HG03378 (cell line): Measurements from ENCODE around the gene EHBP1.

Experiments
- ATAC-seq: cut with Tn5 transposase; IDR thresholded peaks from one replicate; pipeline ENCODE4 v1.9.1; 2021; ENCODE audit warnings: mild to moderate bottlenecking, moderate library complexity; ENCODE audit not compliant: unreplicated experiment

The EHBP1 gene

DNA sequence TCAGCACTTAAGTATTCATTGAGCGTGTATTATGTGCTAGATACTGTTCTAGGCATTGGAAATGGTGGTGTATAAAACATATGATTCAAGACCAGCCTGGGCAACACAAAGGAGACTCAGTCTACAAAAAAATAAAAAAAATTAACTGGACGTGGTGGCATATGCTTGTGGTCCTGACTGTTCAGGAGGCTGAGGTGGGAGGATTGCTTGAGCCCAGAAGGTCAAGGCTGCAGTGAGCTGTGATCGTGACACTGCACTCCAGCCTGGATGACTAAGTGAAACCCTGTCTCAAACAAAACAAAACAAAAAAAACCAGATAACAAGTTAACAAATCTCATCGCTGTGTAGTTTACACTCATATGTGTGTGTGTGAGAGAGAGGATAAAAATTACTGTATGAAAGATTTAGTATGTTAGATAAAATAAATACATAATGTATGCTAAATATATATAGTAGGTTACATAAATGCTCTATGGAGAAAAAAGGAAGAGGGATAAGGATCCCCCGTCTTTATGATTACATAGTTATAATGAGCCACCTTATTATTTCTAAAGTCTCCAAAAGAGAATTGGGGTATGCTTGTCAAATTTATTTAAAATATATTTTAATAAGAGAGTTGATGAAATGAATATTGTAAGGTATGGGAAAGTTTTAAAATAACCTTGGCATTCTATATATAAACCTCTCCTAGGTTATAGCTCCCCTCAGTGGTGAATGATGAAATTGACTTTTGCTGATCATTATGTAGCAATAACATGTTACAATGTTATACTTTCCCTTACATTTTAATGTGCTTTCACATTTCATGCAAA, 69.2 kb downstream of the EHBP1 start:
- ATAC-seq = peak; percentile 64

DNA sequence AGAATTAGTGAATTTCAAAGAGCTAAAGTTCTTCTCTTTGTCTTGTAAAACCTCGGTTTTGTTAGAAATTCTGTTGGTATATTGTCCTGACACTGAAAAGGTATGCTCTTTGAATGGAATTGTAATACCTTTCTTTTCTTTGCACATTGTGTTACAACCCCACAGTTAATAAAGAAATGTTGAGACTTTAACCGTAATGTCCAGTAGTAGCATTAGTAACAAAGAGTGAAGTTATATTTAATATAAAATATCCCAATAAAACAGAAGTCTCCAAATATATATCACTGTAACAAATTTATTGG, 69.8 kb downstream of the EHBP1 start:
- no peak for ATAC-seq

DNA sequence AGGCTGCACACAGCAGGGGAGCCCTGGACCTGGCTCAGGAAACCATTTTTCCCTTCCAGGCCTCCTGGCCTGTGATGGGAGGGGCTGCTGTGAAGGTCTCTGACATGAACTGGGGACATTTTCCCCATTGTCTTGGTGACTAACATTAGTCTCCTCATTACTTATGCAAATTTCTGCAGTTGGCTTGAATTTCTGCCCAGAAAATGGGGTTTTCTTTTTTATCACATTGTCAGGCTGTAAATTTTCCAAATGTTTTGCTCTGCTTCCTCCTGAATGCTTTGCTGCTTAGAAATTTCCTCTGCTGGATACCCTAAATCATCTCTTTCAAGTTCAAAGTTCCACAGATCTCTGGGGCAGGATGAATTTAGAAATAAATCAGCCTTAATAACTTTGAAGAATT, 78.2 kb downstream of the EHBP1 start:
- no peak for ATAC-seq

DNA sequence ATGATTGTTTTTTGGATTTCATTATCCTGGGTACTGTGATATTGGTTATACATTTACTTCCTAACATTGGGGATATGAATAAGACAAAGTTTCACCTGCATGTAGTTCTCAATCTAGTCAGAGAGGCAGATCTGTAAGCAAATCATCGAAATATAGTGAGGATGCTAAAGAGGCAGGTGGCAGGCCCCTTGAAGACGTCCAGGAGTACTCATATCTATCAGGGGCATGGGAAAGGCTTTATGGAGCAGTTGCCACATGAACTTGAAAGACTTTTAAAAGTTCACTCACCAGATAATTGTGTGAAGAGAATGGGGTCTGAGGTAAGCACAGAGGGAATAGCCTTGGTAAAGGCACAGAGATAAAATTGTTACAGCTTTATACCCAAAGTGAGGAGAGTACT, 78.8 kb downstream of the EHBP1 start:
- ATAC-seq = no peak

- ATAC-seq = peak; percentile 51
These were observed 79.7 kb downstream of the EHBP1 start for GRCh38 chr2:62785216-62785615.

DNA sequence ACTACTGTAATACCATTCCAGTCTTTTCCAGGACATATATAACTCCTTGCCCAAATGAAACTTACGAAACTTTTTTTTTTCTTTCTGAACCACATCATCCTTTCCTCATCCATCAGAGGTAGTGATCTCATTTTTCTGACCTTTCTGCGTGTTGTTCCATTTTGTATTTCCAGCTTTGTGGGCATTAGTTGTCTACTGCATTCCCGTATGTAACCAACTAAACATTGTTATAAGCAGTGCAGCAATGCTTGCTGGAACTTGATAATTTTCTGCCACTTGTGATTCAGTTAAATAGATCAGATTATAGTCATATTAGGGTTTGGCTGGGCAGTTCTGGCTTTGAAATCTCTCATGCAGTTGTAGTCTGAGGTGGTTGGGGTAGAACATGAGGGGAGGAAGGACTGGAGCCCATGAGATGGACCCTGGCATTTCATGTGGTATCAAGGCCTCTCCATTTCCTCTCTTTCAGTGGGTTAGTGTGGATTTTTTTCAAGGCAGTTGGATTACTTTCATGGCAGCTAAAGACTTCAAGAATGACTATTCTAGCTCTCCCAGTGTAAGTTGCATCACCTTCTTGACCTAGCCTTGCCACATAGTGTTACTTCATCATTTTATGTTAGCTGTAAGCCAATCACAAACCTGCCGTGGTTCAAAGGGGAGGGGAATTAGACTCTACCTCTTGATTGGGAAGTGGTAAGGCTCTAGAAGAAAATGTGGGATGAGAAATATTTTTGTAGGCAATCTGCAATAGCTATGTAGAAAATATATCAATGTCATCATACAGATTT, 80.5 kb downstream of the EHBP1 start:
- ATAC-seq = no peak

- ATAC-seq = peak; percentile 74
These were observed 81.9 kb downstream of the EHBP1 start for GRCh38 chr2:62787386-62787785.

DNA sequence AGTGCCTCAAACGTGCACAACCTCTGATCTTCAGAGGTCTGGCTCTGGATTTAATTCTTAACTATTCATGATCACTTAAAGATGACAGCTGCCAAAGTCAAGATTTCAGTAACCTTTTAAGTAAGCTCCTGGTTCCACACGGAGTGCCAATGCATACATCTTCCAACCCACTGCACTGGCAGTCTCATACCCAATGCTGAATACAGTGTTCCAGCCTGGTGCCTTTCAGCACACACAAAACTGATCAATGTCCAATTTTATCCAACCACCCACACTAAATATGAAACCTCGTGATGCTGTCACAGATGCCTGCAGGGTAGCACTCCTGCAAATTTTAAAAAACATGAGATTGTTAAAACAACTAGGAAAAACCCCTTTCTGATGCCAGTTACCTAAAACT, 84.0 kb downstream of the EHBP1 start:
- no peak for ATAC-seq

DNA sequence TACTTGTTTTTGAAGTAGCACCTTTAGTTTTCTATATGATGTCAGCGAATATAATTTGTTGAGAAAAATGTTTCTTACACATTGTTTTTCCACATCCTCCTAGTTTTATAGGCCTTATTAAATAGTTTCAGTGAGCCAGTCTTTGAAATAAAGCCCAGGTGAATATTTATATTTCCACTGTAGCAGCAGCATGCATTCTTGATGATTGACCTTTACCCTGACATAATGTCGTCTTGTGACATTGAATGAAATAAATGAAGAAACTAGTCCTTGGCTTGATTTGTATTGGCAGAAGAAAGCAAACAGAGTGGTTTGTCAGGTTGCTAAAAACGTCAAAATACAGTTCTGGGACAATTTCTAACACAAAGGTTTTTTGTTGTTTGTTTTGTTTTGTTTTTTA, 84.4 kb downstream of the EHBP1 start:
- ATAC-seq = no peak

DNA sequence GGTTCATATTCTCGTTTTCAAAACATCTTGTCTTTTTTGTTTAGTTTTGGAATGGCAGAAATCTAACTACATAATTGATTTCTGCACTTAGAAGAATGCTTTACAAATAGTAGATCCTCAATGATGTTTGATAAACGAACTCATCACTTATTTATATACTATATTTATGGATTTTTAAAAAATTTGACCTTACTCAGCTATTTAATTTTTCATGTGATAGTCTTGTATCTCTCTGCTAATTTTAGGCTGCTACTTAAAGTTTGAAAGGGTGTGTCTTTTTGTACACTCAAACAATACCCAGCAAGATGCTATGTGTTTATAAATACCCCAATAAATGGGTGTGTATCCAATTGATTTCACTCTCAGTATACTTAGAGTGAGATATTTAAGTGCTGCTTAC, 86.9 kb downstream of the EHBP1 start:
- ATAC-seq = no peak

- no peak for ATAC-seq
These were observed 87.7 kb downstream of the EHBP1 start for GRCh38 chr2:62793213-62793612.

- ATAC-seq = no peak
These were observed 89.3 kb downstream of the EHBP1 start for GRCh38 chr2:62794791-62795190.

GRCh38 chr2:62795341-62795740, 89.8 kb downstream of the EHBP1 start:
- ATAC-seq = no peak

- no peak for ATAC-seq
These were observed 91.6 kb downstream of the EHBP1 start for GRCh38 chr2:62797107-62797506.

- no peak for ATAC-seq
These were observed 95.1 kb downstream of the EHBP1 start for GRCh38 chr2:62800618-62801017.

- ATAC-seq = no peak
These were observed 95.6 kb downstream of the EHBP1 start for GRCh38 chr2:62801110-62801509.

- ATAC-seq = no peak
These were observed 96.5 kb downstream of the EHBP1 start for GRCh38 chr2:62801814-62802523.

DNA sequence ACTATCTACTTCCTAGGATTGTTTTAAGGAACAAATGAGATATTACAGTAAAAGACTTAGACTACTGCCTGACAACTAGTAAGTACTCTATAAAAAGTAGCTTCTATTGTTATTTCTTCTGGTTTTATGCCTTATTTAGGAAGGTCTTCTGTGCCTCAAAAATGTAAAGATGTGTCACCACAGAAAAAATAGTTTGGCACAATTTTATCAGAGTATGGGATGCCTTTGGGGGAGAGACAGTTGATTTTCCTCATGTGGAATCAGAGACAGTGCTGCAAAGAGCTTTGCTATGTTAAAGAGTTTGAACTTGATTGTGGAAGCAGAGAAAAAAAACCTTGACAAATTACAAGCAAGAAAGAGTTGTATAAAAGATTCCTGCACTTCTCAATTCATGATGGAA, 98.4 kb downstream of the EHBP1 start:
- ATAC-seq = no peak

DNA sequence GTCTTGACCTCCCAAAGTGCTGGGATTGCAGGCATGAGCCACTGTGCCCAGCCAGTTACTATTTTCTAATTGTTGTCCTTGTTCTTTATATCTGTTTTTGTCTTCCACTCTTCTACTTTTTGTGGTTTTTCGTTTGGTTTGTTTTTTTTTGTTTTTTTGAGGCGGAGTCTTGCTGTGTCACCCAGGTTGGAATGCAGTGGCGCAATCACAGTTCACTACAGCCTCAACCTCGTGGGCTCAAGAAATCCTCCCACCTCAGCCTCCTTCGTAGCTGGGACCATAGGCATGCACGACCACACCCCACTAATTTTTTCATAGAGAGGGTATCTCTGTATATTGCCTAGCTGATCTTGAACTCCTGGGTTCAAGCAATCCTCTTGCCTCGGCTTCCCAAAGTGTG, 100.7 kb downstream of the EHBP1 start:
- ATAC-seq = no peak

- ATAC-seq = no peak
These were observed 103.0 kb downstream of the EHBP1 start for GRCh38 chr2:62808554-62808953.

- ATAC-seq = no peak
These were observed 105.6 kb downstream of the EHBP1 start for GRCh38 chr2:62811086-62811485.

DNA sequence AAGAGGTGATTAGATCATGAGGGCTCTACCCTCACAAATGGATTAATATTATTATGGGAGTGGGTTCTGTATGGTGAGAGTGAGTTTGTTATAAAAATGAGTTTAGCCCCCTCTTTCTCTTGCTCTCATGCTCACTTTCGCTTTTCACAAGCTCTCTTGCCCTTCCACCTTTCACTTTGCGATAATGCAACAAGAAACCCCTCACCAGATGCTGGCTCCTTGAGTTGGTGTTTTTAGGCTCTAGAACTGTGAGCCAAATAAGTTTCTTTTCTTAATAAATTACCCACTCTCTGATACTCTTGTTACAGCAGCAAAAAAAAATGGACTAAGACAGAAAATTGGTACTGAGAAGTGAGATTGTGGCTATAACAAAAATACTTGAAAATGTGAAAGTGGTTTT, 106.5 kb downstream of the EHBP1 start:
- no peak for ATAC-seq
